Mucosa of rectum (tissue), 2 donors: ENCODE results near the gene ITIH5.
"Not testable (repeated sequence)": the region's sequence is repeated elsewhere in the genome, so short reads cannot be mapped to it uniquely, and the experiment has no call there.

ENCODE experiments used
- H3K27ac ChIP-seq, 2 donors: one replicate each; pipeline ENCODE4 v1.7.0; 2013; ENCODE audit warnings: inconsistent platforms in 2 of 2, low read depth in 2 of 2, low read length in 2 of 2
- H3K27me3 ChIP-seq, 2 donors: one replicate each; pipeline ENCODE4 v1.7.0; 2013; ENCODE audit warnings: low read length in 2 of 2; ENCODE audit not compliant: control insufficient read depth in 2 of 2, insufficient read depth in 2 of 2
- H3K36me3 ChIP-seq, 2 donors: one replicate each; pipeline ENCODE4 v1.7.0; 2013; ENCODE audit warnings: low read length in 2 of 2; ENCODE audit not compliant: control insufficient read depth in 2 of 2, insufficient read depth in 2 of 2
- H3K4me1 ChIP-seq, 2 donors: one replicate each; pipeline ENCODE4 v1.7.0; 2013; ENCODE audit warnings: low read length in 2 of 2, mild to moderate bottlenecking in 1 of 2; ENCODE audit not compliant: control insufficient read depth in 2 of 2, insufficient read depth in 2 of 2
- H3K4me3 ChIP-seq, 2 donors: one replicate each; pipeline ENCODE4 v1.7.0; 2013; ENCODE audit warnings: low read length in 2 of 2
- H3K9ac ChIP-seq, 2 donors: one replicate each; pipeline ENCODE4 v1.7.0; 2013; ENCODE audit warnings: low read length in 2 of 2, low read depth in 1 of 2, mild to moderate bottlenecking in 1 of 2
- H3K9me3 ChIP-seq, 2 donors: one replicate each; pipeline ENCODE4 v1.7.0; 2013; ENCODE audit warnings: low read length in 2 of 2; ENCODE audit not compliant: control insufficient read depth in 2 of 2
- donor health status: healthy.
- donor health status: Normal muscosa, but diverticular disease.

ITIH5 gene

GRCh38 chr10:7666253-7667023 lies at the start of gene ITIH5:
TSS of gene ITIH5 (minus strand) at chr10:7666966. CDS start at chr10:7666892, 74 bp downstream.
- Histone ChIP-seq H3K4me3 (peak within 1 kb of the TSS; percentile 58 to 72), H3K9ac (peak within 1 kb of the TSS; percentile 14 to 38), H3K27ac (peak within 1 kb of the TSS in 1 of 2 donors; percentile 21), H3K36me3 (no peaks in the 10 kb centered on the region), H3K4me1 (peaks cover 2% of the 10 kb centered on the region in 2 donors), H3K27me3 (peaks cover 0 to 15% of the 10 kb centered on the region in 2 donors), H3K9me3 (no peaks in the 10 kb centered on the region)

- no peaks in the 10 kb centered on the region for H3K4me1 ChIP-seq
- H3K27me3 ChIP-seq = no peaks in the 10 kb centered on the region
- H3K4me3 ChIP-seq = no peak overlapping the region
- no peak overlapping the region for H3K27ac ChIP-seq
- H3K36me3 ChIP-seq = no peaks in the 10 kb centered on the region
- peaks cover 0 to 2% of the 10 kb centered on the region in 2 donors for H3K9me3 ChIP-seq
- no peak overlapping the region for H3K9ac ChIP-seq
Measured at GRCh38 chr10:7715515-7715914, 48.7 kb upstream of the ITIH5 start.

- H3K36me3 ChIP-seq, H3K4me3 ChIP-seq, H3K9me3 ChIP-seq, H3K4me1 ChIP-seq, H3K27ac ChIP-seq, H3K9ac ChIP-seq, H3K27me3 ChIP-seq: not testable (repeated sequence)
Measured at GRCh38 chr10:7711075-7711474, 44.3 kb upstream of the ITIH5 start.

GRCh38 chr10:7710446-7710845 lies 43.7 kb upstream of the ITIH5 start:
- Histone ChIP-seq H3K27ac (no peak overlapping the region), H3K27me3 (no peaks in the 10 kb centered on the region), H3K4me1 (no peaks in the 10 kb centered on the region), H3K9ac (no peak overlapping the region), H3K9me3 (peaks cover 0 to 2% of the 10 kb centered on the region in 2 donors), H3K4me3 (no peak overlapping the region), H3K36me3 (no peaks in the 10 kb centered on the region)

DNA sequence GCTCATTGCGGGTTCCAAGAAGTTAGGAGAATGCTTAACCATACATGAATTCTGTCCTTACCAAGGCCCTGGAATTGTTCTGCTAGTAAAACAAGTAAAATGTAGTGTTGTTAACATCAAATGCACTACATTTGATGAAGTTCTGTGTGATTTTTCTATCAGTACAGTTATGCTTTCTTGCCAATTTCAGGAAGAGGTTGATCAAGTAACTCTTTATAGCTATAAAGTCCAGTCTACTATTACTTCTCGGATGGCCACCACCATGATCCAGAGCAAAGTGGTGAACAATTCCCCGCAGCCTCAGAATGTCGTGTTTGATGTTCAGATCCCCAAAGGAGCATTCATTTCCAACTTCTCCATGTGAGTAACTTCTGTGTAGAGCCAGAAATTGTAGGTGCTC lies 42.1 kb upstream of the ITIH5 start:
- peaks cover 0 to 2% of the 10 kb centered on the region in 2 donors for H3K27me3 ChIP-seq

GRCh38 chr10:7707858-7708622 lies 41.3 kb upstream of the ITIH5 start:
- peaks cover 0 to 2% of the 10 kb centered on the region in 2 donors for H3K9me3 ChIP-seq
- H3K27ac ChIP-seq = no peak overlapping the region
- H3K9ac ChIP-seq = no peak overlapping the region
- H3K4me1 ChIP-seq = no peaks in the 10 kb centered on the region
- H3K36me3 ChIP-seq = no peaks in the 10 kb centered on the region
- H3K27me3 ChIP-seq = peaks cover 0 to 2% of the 10 kb centered on the region in 2 donors
- H3K4me3 ChIP-seq = no peak overlapping the region

More for the DNA sequence above, 42.1 kb upstream of the ITIH5 start:
- Histone ChIP-seq H3K9me3 (peaks cover 0 to 2% of the 10 kb centered on the region in 2 donors), H3K36me3 (no peaks in the 10 kb centered on the region), H3K27ac (no peak overlapping the region), H3K9ac (no peak overlapping the region), H3K4me1 (no peaks in the 10 kb centered on the region), H3K4me3 (no peak overlapping the region)

GRCh38 chr10:7707102-7707501 lies 40.3 kb upstream of the ITIH5 start:
- H3K4me3 ChIP-seq = no peak overlapping the region
- peaks cover 0 to 2% of the 10 kb centered on the region in 2 donors for H3K9me3 ChIP-seq

GRCh38 chr10:7706534-7707073 lies 39.8 kb upstream of the ITIH5 start:
- no peak overlapping the region for H3K9ac ChIP-seq
- H3K9me3 ChIP-seq = peaks cover 0 to 2% of the 10 kb centered on the region in 2 donors
- H3K27ac ChIP-seq = no peak overlapping the region
- peaks cover 0 to 2% of the 10 kb centered on the region in 2 donors for H3K27me3 ChIP-seq
- H3K4me3 ChIP-seq = no peak overlapping the region
- no peaks in the 10 kb centered on the region for H3K4me1 ChIP-seq
- H3K36me3 ChIP-seq = no peaks in the 10 kb centered on the region

More at GRCh38 chr10:7707102-7707501, 40.3 kb upstream of the ITIH5 start:
- Histone ChIP-seq H3K27ac (no peak overlapping the region), H3K36me3 (no peaks in the 10 kb centered on the region), H3K4me1 (no peaks in the 10 kb centered on the region), H3K9ac (no peak overlapping the region), H3K27me3 (peaks cover 0 to 2% of the 10 kb centered on the region in 2 donors)

DNA sequence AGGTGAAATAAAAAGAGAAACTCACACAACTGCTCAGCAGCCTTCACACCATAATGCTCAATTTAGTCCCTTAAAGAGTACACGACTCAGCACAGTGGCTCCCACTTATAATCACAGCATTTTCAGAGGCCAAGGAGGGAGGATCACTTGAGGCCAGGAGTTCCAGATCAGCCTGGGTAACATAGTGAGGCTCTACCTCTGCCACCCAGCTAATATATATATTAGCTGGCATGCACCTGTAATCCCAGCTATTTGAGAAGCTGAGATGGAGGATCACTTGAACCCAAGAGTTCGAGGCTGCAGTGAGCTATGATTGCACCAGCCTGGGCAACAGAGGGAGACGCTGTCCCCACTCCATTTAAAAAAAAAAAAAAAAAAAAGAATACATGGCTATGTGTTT lies 38.6 kb upstream of the ITIH5 start:
- Histone ChIP-seq H3K9ac (no peak overlapping the region), H3K27ac (no peak overlapping the region), H3K4me1 (no peaks in the 10 kb centered on the region), H3K4me3 (no peak overlapping the region), H3K36me3 (no peaks in the 10 kb centered on the region), H3K27me3 (peaks cover 0 to 2% of the 10 kb centered on the region in 2 donors), H3K9me3 (no peaks in the 10 kb centered on the region)
